ENCODE measurements around the gene NAPB.
"Not testable (repeated sequence)": the region's sequence is repeated elsewhere in the genome, so short reads cannot be mapped to it uniquely, and the experiment has no call there.

NAPB gene

GRCh38 chr20:23420943-23421931, at the start of gene NAPB:
TSS of gene NAPB (minus strand) at chr20:23421488. CDS start at chr20:23421402, 86 bp downstream.
- DNase-seq (ENCODE audit: low spot score), result peak; percentile 97

GRCh38 chr20:23466961-23467360, 45.7 kb upstream of the NAPB start:
- not testable (repeated sequence) for DNase-seq (ENCODE audit: low spot score)

- no peak for DNase-seq (ENCODE audit: low spot score)
Observed at GRCh38 chr20:23461180-23461579, 39.9 kb upstream of the NAPB start.

DNA sequence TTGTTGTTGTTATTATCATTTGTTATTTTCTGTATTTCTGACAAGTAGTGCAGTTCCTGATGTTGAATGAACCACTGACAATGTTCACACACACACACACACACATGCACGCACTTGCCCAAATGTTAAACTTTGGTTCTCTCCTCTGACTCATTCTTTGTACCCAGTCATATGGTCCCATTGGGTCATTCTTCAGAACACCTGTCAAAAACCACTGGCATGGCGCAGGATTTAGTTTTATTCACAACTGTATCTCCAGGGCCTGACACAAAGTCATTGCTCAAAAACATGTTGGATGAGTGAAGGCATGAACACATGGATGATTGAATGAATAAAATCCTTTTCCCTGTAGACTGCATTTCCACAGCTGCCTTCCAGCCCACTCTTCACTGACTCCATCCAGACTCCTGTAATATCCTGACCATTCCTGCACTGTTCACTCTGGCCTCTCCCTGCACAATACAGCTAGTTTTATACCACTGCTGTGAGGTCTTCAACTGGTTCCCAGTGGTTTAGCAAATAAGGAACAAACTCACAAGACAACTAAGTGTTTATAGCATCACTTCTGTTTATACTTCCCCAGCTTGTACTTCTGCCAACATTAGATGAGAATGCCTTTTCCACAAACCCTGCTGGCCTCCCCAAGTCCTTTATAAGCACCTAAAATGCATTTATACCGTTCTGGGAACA, 38.3 kb upstream of the NAPB start:
- DNase-seq (ENCODE audit: low spot score), result no peak

DNA sequence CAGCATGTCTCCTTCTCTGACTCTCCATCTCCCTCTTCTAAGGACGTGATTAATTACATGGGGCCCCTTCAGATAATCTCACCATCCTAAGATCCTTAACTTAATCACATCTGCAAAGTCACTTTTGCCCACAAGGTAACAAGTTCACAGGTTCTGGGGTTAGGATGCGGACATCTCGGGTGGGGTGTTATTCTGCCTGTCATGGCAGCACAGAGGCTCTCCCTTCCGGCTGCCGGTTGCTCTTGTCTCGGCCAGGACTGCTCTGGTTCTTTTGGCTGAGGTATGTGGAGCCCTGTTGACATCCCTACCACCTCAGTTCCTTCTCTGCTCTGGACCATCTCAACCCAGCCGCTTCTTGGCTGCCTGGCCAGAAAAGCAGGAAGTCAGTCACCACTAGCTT, 35.6 kb upstream of the NAPB start:
- DNase-seq (ENCODE audit: low spot score), result no peak

GRCh38 chr20:23456409-23456808, 35.1 kb upstream of the NAPB start:
- no peak for DNase-seq (ENCODE audit: low spot score)

- DNase-seq (ENCODE audit: low spot score), result no peak
Observed at GRCh38 chr20:23455639-23456038, 34.4 kb upstream of the NAPB start.

GRCh38 chr20:23454816-23455215, 33.5 kb upstream of the NAPB start:
- no peak for DNase-seq (ENCODE audit: low spot score)

- DNase-seq (ENCODE audit: low spot score), result no peak
Observed at GRCh38 chr20:23453549-23454543, 32.6 kb upstream of the NAPB start.

DNA sequence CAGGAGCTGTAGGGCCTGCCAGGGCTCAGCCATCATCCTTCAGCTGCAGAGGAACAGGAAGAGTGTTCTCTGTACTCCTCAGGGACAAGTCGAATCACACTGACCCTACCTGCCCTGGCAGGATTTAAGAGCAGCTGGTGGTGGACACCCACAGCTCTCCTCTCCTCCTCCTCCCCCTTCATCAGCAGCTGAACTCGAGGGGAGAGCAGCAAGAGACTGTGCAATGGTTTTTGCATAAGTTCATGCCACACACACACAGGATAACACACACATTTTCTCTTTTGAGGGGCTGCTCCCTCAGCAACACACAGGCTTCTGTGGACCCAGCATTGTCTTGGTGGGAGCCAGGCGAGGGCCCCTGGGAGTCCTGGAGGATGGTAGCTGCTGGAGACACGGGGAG, 31.5 kb upstream of the NAPB start, which contains the start of gene CST11:
Gene CST11, minus strand, starts transcription at position 101 of the 400 bp plus-strand sequence. Its CDS starts 65 bp downstream, at position 36.
- no peak for DNase-seq (ENCODE audit: low spot score)

GRCh38 chr20:23451956-23452487, 30.7 kb upstream of the NAPB start:
- no peak for DNase-seq (ENCODE audit: low spot score)

DNA sequence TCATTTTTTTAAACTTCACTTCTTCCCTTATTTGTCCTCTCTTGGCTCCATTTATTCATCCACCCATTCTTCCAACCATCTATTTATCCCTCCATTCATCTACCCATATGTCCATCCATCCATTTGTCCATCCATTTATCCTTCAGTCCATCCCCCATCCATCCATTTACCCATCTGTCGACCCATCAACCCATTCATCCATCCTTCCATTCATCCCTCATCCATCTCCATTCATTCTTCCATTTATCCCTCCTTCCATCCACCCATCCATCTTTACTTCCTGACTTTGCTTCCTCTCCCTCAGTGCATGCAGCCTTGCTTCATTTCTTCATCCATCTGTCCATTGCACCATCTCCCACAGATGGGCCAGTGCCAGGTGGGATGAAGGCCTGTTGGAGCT, 29.6 kb upstream of the NAPB start:
- no peak for DNase-seq (ENCODE audit: low spot score)

GRCh38 chr20:23449421-23449820, 28.1 kb upstream of the NAPB start:
- DNase-seq (ENCODE audit: low spot score), result no peak

- no peak for DNase-seq (ENCODE audit: low spot score)
Observed at GRCh38 chr20:23448167-23448566, 26.9 kb upstream of the NAPB start.

GRCh38 chr20:23446505-23446904, 25.2 kb upstream of the NAPB start:
- peak; percentile 72 for DNase-seq (ENCODE audit: low spot score)

DNA sequence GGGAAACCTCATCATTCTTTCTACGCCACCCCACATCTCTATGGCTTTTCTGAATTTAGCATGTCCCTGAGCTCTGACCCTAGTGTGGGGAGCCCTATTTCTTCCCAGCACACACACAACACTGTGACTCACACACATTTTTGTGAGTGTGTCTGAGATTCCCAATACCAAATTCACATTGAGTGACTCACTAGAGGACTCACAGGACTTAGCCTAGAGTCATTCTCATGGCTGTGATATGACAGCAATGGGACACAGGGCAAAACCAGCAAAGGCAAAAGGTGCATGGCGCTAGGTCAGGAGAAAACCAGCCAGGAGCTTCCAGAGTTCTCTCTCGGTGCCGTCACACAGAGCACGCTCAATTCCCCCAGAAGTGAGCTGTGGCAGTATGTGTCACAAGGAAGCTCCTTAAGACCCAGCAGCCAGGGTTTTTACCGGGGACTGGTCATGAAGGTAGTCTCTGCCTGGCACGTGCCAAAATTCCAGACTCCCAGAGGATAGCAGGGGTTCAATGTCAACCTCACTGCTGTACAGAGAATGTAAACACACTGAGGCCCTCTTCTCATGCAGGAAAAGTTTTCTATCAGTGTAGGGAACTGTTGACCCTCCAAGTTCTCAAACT, 24.4 kb upstream of the NAPB start:
- DNase-seq (ENCODE audit: low spot score), result peak; percentile 26

GRCh38 chr20:23444859-23445258, 23.6 kb upstream of the NAPB start:
- DNase-seq (ENCODE audit: low spot score), result peak; percentile 14

- no peak for DNase-seq (ENCODE audit: low spot score)
Observed at GRCh38 chr20:23442436-23442835, 21.1 kb upstream of the NAPB start.

DNA sequence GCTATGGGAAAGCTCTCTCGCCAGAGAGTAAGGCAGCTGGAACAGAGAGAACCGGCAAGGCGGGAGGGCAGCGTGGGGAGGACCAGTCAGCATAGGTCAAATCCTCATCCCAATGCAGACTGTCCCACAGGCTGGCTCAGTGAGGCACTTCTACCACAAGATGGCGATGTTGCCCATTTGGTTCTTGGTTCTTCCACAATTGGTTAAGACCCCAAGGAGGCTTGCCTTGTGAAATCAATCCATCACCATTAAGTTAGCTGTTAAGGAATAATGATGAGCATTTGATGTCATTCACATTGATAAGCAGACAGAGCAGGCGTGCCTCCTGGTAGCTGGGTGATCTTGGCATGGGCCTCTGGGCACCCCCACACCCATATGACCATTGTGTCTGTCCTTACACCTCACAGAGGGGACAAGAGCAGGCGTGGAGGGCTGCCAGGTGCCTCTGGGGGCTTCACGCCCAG, 20.6 kb upstream of the NAPB start:
- peak; percentile 88 for DNase-seq (ENCODE audit: low spot score)

- DNase-seq (ENCODE audit: low spot score), result peak; percentile 15
Observed at GRCh38 chr20:23440004-23440403, 18.7 kb upstream of the NAPB start.

GRCh38 chr20:23438661-23439060, 17.4 kb upstream of the NAPB start:
- no peak for DNase-seq (ENCODE audit: low spot score)
